ENCODE data around the gene MKNK2.
A peak's percentile ranks its signal among the peaks of the same experiment; 100 is the strongest.

The MKNK2 gene

DNA sequence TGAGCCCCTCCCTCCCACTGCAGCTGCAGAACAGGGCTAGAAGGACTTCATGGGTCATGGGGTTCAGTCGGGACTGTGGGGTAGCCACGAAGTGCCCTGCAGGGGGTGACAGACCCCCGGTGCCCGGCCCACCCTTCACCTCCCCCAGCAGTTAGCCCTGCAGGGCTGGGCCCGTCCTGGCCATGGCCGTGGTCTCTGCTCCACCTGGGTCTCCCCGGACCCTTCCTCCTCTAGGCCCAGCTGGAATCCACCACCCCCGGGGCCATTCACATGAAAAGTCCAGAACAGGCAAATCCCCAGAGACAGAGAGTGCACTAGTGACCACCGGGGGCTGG, 17.3 kb downstream of the MKNK2 start:
- H3K4me3 Mint-ChIP-seq: no peak overlapping the region
- H3K36me3 Mint-ChIP-seq: no peaks in the 10 kb centered on the region
- no peaks in the 10 kb centered on the region for H3K9me3 Mint-ChIP-seq
- peaks cover 28% of the 10 kb centered on the region for H3K4me1 Mint-ChIP-seq
- no peaks in the 10 kb centered on the region for H3K27me3 Mint-ChIP-seq
- no peak overlapping the region for H3K27ac Mint-ChIP-seq

DNA sequence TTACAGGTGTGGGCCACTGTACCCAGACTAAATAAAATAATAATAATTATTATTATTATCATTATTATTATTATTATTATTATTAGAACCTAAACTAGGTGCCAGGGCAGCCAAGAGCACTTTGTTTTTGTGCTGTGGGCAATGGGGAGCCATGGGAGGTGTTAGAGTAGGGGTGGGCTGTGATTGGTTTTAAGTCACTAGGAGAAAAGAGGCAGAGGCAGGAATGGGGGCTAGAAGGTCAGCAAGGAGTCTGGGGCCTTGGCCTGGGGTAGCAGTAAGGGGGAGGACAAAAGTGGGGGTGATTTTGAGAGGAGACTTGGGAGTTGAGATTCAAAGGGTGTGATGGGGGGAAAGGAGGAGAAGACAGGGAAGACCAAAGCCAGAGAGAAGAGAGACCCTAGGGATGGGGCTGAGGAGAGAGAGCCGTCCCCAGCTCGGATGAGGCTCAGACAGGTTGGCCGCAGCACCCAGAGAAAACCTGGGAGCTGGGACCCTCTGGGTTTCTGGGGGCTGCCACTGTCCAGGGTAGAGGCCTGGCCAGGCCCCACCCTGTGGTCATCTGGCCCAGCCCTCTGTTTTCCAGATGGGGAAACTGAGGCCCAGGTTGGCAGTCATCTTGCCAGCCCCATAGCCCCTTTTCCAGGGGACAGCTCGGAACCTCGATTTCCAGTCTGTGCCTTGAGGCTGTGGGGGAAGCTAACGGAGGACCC, 17.8 kb downstream of the MKNK2 start:
- no peaks in the 10 kb centered on the region for H3K27me3 Mint-ChIP-seq
- peaks cover 28% of the 10 kb centered on the region for H3K4me1 Mint-ChIP-seq
- H3K36me3 Mint-ChIP-seq: no peaks in the 10 kb centered on the region
- no peak overlapping the region for H3K4me3 Mint-ChIP-seq
- no peak overlapping the region for H3K27ac Mint-ChIP-seq
- no peaks in the 10 kb centered on the region for H3K9me3 Mint-ChIP-seq

DNA sequence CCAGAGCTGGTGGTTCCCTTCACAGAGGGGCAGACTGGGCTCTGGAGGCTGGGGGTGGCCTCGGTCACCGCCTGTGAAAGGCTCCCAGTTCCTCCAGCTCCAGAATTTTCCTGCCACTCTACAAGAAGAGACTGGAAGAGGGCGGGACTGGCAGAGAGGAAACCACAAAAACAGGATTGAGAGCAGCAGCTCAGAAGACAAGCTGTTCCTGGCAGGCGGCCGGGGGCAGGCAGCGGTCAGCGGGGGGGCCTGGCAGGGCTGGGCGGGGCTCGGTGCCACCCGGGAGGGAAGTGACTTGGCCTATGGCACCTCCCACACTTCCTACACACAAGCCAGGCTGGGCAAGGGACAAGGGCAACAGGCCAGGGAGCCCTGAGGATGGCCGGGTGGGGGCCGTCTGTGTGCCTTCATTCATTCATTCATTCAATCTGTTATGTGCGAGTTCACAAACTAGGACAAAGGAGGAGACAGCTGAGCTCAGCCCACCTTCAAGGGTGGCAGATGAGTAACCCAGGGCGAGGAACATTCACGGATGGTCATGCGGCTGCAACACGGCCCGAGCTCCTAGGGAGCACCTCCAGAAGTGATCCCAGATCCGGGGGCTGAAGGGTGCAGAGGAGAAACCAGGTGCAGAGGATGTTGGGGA, 18.6 kb downstream of the MKNK2 start:
- Mint-ChIP-seq H3K27me3 (no peaks in the 10 kb centered on the region), H3K9me3 (no peaks in the 10 kb centered on the region), H3K4me3 (peak overlapping the region; percentile 66), H3K27ac (peak overlapping the region; percentile 70), H3K36me3 (no peaks in the 10 kb centered on the region), H3K4me1 (peaks cover 28% of the 10 kb centered on the region)

DNA sequence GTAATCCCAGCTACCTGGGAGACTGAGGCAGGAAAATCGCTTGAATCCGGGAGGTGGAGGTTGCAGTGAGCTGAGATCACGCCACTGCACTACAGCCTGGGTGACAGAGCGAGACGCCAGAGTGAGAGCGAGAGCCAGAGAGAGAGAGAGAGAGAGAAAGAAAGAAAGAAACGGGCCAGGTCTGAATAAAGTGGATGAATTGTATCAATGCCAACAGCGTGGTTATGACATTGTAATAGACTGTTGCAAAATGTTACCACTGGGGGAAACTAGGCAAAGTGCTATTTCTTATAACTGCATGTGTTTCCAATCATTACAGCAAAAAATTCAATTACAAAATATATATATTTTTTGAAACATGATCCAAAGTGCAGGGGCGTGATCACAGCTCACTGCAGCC, 23.7 kb downstream of the MKNK2 start:
- Mint-ChIP-seq H3K4me1 (peaks cover 6% of the 10 kb centered on the region), H3K27ac (no peak overlapping the region), H3K9me3 (no peaks in the 10 kb centered on the region), H3K36me3 (no peaks in the 10 kb centered on the region), H3K4me3 (no peak overlapping the region), H3K27me3 (no peaks in the 10 kb centered on the region)

DNA sequence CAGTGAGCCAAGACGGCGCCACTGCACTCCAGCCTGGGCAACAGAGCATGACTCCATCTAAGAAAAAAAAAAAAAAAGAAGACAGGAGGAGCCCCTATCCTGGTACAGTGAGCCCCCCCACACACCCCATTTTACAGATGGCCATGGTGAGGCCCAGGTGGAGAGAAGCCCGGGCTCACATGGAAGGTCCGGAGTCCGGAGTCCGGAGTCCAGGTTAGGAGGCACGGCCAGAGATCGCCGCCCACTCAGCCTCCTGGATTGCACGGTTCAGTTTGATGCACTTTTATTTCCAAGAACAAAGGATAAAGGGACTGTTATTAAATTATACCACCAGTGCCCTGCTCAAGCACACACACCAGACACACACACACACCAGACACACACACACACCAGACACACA, 24.3 kb downstream of the MKNK2 start:
- H3K4me1 Mint-ChIP-seq: peaks cover under 1% of the 10 kb centered on the region
- H3K9me3 Mint-ChIP-seq: no peaks in the 10 kb centered on the region
- H3K36me3 Mint-ChIP-seq: no peaks in the 10 kb centered on the region
- H3K27ac Mint-ChIP-seq: no peak overlapping the region
- no peak overlapping the region for H3K4me3 Mint-ChIP-seq
- no peaks in the 10 kb centered on the region for H3K27me3 Mint-ChIP-seq

DNA sequence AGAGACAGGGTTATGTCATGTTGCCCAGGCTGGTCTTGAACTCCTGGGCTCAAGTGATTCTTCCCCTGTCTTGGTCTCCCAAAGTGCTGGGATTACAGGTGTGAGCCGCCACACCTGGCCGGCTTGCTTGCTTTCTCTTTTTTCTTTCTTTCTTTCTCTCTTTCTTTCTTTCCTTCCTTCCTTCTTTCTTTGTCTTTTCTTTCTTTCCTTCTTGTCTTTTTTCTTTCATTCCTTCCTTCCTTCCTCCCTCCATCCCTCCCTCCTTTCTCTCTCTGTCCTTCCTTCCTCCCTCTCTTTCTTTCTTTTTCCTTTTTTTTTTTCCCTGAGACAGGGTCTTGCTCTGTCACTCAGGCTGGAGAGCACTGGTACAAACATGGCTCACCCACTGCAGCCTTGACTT, 28.8 kb downstream of the MKNK2 start:
- H3K4me3 Mint-ChIP-seq: no peak overlapping the region
- H3K27ac Mint-ChIP-seq: peak overlapping the region; percentile 14
- H3K36me3 Mint-ChIP-seq: no peaks in the 10 kb centered on the region
- H3K9me3 Mint-ChIP-seq: no peaks in the 10 kb centered on the region
- no peaks in the 10 kb centered on the region for H3K27me3 Mint-ChIP-seq
- peaks cover 5% of the 10 kb centered on the region for H3K4me1 Mint-ChIP-seq

DNA sequence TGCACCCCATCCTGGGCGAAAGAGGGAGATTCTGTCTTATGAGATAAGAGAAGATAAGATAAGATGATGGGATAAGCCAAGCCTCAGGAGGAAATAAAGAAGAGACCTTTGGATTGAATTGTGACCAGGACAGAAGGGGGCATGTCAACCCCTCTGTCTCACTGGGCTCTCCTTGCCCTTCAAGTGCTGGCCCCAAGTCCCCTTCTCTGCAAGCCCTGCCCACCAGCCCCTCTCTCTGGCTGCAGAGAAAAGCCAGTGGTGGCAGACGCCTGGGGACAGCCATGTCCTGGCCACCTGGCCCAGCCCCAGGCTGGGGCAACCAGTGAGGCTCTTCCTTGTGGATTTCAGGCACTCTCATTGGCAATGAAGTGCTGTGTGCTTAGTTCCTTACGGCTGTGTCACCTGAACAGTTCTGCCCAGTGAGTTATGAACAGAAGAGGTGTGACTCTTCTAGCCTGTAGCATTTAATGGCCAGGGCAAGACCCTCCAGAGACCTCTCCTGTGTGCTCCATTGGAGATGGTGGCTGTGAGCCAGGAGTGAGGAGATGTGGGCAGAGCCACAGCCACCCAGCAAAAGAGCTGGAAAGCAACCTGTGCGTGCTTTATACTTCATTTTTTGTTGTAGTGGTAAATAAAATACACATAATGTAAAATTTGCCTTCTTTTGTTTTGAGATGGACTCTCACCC, 29.4 kb downstream of the MKNK2 start:
- Mint-ChIP-seq H3K4me3 (no peak overlapping the region), H3K36me3 (no peaks in the 10 kb centered on the region), H3K27ac (no peak overlapping the region), H3K9me3 (no peaks in the 10 kb centered on the region), H3K4me1 (peaks cover 5% of the 10 kb centered on the region), H3K27me3 (no peaks in the 10 kb centered on the region)

DNA sequence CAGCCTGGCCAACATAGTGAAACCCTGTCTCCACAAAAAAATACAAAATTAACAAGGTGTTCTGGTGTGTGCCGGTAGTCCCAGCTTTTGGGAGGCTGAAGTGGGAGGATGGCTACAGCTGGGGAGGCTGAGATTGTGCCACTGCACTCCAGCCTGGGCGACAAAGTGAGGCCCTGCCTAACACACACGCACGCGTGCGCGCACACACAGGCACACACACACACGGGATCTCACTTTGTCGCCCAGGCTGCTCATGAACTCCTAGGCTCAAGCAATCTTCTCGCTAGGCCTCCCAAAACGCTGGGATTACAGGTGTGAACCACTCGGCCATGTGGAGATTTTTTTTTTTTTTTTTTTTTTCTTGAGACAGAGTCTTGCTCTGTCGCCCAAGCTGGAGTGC, 32.3 kb downstream of the MKNK2 start:
- Mint-ChIP-seq H3K9me3 (no peaks in the 10 kb centered on the region), H3K4me3 (no peak overlapping the region), H3K27me3 (no peaks in the 10 kb centered on the region), H3K4me1 (peaks cover 5% of the 10 kb centered on the region), H3K27ac (no peak overlapping the region), H3K36me3 (no peaks in the 10 kb centered on the region)

DNA sequence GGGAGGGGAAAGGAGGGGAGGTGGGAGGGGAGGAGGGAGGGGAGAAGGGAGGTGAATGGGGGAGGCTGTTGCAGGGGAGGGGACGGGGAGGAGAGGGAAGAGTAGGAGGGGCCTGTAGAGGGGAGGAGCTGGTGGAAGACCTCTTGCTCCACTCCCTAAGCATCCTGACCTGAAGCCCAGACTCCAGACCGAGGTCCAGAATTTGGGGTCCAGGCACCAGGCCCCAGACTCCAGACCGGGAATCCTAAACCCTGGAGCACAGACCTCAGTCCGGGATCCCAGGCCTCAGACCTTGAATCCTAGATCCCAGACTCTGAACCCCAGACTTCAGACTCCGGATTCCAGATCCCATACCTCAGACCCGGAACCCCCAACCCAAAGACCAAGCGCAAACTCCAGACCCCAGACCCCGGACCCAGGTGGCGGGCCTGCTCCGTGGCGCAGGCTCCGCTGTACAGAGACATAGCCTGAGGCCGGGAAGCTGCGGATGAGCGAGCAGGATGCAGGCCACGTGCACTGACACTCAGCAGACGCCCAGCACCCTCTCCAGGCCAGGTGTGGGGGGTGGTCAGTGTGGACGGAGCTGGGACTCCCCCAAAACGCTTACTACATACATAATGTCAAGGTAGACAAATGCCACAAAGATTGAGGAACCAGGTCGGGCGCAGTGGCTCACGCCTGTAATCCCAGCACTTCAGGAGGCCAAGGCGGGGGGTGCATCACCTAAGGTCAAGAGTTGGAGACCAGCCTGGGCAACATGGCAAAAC, 34.8 kb downstream of the MKNK2 start:
- H3K9me3 Mint-ChIP-seq: no peaks in the 10 kb centered on the region
- peaks cover 16% of the 10 kb centered on the region for H3K4me1 Mint-ChIP-seq
- H3K27me3 Mint-ChIP-seq: no peaks in the 10 kb centered on the region
- H3K4me3 Mint-ChIP-seq: peak overlapping the region; percentile 59
- H3K36me3 Mint-ChIP-seq: no peaks in the 10 kb centered on the region
- H3K27ac Mint-ChIP-seq: peak overlapping the region; percentile 17

DNA sequence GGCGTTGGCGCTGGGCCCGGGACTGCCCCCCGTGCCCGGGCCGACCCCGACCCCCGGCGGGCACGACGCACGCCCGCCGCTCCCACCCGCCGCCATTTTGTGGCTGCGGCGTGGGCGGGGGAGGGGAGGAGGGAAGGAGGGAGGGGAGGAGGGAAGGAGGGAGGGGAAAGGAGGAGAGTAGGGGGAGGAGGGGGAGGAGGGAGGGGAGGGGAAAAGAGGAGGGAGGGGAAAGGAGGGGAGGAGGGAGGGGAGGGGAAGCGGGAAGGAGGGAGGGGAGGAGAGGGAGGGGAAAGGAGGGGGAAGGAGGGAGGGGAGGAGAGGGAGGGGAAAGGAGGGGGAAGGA, 35.5 kb downstream of the MKNK2 start, which contains the start of gene BTBD2:
BTBD2 (minus strand) TSS at position 107 of the 343 bp plus-strand sequence; CDS start at position 96, 11 bp downstream.
- H3K27me3 Mint-ChIP-seq: no peaks in the 10 kb centered on the region
- peak within 1 kb of the TSS; percentile 59 for H3K4me3 Mint-ChIP-seq
- H3K36me3 Mint-ChIP-seq: no peaks in the 10 kb centered on the region
- no peaks in the 10 kb centered on the region for H3K9me3 Mint-ChIP-seq
- H3K4me1 Mint-ChIP-seq: peaks cover 17% of the 10 kb centered on the region
- peak within 1 kb of the TSS; percentile 17 for H3K27ac Mint-ChIP-seq

DNA sequence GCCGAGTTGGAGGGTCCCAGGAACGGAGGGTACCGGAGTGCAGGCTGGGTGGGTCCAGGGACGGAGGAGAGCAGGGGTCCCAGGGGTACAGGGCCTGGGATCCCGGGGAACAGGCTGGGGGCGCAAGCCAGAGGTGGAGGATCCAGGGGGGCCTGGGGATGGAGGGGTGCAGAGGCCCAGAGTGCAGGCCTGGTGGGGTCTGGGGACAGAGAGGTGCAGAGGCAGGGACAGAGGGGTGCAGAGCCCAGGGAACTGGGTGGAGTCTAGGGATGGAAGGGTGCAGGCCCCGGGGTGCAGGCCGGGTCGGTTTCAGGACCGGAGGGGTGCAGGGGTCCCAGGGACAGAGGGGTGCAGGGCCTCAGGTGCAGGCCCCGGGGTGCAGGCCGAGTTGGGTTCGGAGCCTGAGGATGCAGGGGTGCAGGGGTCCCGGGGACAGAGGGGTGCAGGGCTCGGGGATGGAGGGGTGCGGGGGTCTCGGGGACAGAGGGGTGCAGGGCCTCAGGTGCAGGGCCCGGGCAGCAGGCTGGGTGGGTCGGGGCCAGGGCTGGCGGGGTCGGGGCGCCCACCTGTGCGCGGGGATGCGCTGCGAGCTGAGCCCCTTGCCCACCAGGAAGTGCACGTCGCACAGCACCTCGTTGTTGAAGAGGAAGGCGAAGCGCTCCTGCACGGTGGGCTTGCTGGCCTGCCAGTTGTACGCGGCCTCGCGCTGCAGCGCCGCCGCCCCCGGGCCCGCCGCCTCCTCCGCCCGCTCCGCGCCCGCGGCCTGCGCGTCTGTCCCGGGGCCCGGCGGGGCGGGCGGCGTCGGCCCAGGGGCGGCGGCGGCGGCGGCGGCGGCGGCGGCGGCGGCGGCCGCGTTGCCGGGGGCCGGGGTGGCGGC, 36.1 kb downstream of the MKNK2 start:
- Mint-ChIP-seq H3K4me3 (peak overlapping the region; percentile 42), H3K9me3 (no peaks in the 10 kb centered on the region), H3K27ac (no peak overlapping the region), H3K36me3 (no peaks in the 10 kb centered on the region), H3K4me1 (peaks cover 16% of the 10 kb centered on the region), H3K27me3 (no peaks in the 10 kb centered on the region)

DNA sequence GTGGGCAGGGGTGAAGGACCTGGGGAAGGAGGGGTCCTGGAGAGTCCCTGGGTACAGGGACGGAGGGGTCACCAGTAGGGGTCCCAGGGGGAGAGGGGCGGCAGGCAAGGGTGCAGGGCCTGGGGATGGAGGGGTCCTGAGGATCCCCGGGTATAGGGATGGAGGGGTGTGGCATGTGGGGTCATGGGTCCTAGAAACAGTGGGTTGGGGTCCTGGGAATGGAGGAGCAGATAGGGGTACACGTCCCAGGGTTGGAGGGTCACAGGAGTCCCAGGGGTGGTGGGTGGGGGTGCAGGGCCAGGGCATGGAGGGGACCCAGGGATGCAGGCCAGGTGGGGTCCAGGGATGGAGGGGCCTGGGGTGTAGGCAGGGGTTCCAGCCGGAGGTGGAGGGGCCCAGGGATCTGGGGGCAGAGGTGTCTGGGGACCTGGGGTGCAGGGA, 36.9 kb downstream of the MKNK2 start:
- no peak overlapping the region for H3K4me3 Mint-ChIP-seq
- H3K27me3 Mint-ChIP-seq: no peaks in the 10 kb centered on the region
- H3K9me3 Mint-ChIP-seq: no peaks in the 10 kb centered on the region
- no peaks in the 10 kb centered on the region for H3K36me3 Mint-ChIP-seq
- peaks cover 13% of the 10 kb centered on the region for H3K4me1 Mint-ChIP-seq
- H3K27ac Mint-ChIP-seq: no peak overlapping the region

DNA sequence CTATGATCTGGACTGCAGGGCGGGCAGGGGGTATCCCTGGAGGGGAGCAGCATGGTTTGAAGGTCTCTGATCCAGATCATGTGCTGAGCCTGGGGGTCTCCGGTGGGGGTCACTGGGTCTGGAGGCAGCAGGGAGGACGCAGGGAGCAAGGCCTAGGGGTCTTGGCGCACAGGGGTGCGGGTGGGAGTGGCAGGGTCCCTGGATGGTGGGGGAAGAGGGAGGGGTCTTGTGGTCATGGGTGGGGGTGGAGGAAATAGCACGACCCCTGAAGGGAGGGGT, 37.4 kb downstream of the MKNK2 start:
- H3K36me3 Mint-ChIP-seq: no peaks in the 10 kb centered on the region
- H3K4me3 Mint-ChIP-seq: no peak overlapping the region
- no peak overlapping the region for H3K27ac Mint-ChIP-seq
- no peaks in the 10 kb centered on the region for H3K27me3 Mint-ChIP-seq
- H3K9me3 Mint-ChIP-seq: no peaks in the 10 kb centered on the region
- peaks cover 13% of the 10 kb centered on the region for H3K4me1 Mint-ChIP-seq

DNA sequence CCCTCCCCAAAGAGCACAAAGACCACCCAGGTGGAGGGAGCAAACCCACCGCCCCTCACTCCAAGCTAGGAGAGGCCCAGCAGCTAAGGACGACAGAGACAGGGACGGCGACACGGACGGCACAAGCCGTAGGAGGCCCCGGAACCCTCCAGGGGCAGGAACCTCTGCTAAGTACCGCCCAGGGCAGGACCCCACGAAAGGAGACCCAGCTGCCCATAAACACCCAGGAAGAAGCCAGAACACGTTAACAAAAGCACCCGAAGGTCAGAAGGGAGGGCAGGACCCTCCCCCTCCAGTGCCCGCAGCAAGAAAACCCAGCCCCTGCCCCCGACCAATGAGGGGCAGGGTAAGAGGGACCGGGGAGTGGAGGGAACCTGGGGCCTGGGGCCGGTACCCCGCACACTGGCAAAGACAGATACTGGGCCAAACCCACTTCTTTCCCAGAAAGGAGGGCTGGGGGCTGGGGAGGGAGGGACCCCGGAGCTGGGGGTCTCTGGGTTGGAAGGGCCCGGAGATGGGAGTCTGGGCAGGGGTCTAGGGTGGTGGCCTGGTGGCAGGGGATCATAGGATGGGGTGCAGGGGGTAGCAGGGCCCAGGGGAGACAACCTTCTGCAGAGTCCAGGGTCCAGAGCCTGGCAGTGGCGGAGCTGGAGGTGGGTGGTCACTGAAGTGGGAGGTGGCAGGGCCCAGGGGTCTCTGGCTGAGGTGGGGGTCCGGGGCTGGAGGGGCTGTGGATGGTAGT, 37.9 kb downstream of the MKNK2 start:
- H3K36me3 Mint-ChIP-seq: no peaks in the 10 kb centered on the region
- peaks cover 13% of the 10 kb centered on the region for H3K4me1 Mint-ChIP-seq
- no peak overlapping the region for H3K4me3 Mint-ChIP-seq
- no peaks in the 10 kb centered on the region for H3K27me3 Mint-ChIP-seq
- no peaks in the 10 kb centered on the region for H3K9me3 Mint-ChIP-seq
- no peak overlapping the region for H3K27ac Mint-ChIP-seq

DNA sequence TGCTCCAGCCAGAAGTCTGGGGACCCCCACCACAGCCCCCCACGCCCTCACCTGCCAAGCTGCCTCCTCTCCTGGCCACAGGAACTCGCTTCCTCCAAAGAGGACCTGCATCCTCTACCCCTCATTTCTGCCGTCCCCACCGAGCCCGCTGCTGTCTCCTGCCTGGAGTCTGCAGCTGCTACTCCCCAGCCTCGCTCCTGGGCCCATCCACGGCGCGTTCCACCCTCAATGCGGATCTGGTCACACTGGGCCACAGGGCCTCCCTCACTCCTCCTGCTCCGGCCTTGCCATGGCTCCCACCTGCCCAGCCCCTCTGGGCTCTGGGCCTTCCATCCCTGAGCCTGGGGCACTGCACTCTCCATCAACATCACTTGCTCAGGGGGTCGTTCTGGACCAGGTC, 39.9 kb downstream of the MKNK2 start:
- Mint-ChIP-seq H3K27ac (peak overlapping the region; percentile 59), H3K27me3 (no peaks in the 10 kb centered on the region), H3K9me3 (no peaks in the 10 kb centered on the region), H3K4me3 (no peak overlapping the region), H3K4me1 (peaks cover 13% of the 10 kb centered on the region), H3K36me3 (no peaks in the 10 kb centered on the region)
